Effector memory CD8-positive, alpha-beta T cell (primary cell): ENCODE results near the gene HPCAL4.

Experiments used
- ATAC-seq: fragments of 150-1000 bp; cut with Tn5 transposase; replicated peaks from 2 replicates; pipeline ENCODE4 v1.10.0; 2021; ENCODE audit warnings: mild to moderate bottlenecking, moderate library complexity
- DNase-seq, 3 experiments: peaks; one replicate each; pipeline ENCODE4 v3.0.0; 2021
- H3K27ac Mint-ChIP-seq, 2 donors: one replicate each; pipeline ENCODE4 v1.8.0; 2022; ENCODE audit warnings: mild to moderate bottlenecking in 2 of 2, mixed read lengths in 2 of 2, moderate library complexity in 2 of 2
- H3K27me3 Mint-ChIP-seq, 2 donors: one replicate each; pipeline ENCODE4 v1.8.0; 2022; ENCODE audit warnings: mixed read lengths in 2 of 2
- H3K36me3 Mint-ChIP-seq: one replicate; pipeline ENCODE4 v1.8.0; 2022; ENCODE audit warnings: mild to moderate bottlenecking, moderate library complexity, mixed read lengths; ENCODE audit not compliant: insufficient read depth
- H3K4me1 Mint-ChIP-seq, 2 donors: one replicate each; pipeline ENCODE4 v1.8.0; 2022; ENCODE audit warnings: low read depth in 2 of 2, mixed read lengths in 2 of 2
- H3K4me3 Mint-ChIP-seq, 2 donors: one replicate each; pipeline ENCODE4 v1.8.0; 2022; ENCODE audit warnings: mild to moderate bottlenecking in 2 of 2, mixed read lengths in 2 of 2, moderate library complexity in 2 of 2
- H3K9me3 Mint-ChIP-seq, 2 donors: one replicate each; pipeline ENCODE4 v1.8.0; 2022; ENCODE audit warnings: mixed read lengths in 2 of 2

The HPCAL4 gene

DNA sequence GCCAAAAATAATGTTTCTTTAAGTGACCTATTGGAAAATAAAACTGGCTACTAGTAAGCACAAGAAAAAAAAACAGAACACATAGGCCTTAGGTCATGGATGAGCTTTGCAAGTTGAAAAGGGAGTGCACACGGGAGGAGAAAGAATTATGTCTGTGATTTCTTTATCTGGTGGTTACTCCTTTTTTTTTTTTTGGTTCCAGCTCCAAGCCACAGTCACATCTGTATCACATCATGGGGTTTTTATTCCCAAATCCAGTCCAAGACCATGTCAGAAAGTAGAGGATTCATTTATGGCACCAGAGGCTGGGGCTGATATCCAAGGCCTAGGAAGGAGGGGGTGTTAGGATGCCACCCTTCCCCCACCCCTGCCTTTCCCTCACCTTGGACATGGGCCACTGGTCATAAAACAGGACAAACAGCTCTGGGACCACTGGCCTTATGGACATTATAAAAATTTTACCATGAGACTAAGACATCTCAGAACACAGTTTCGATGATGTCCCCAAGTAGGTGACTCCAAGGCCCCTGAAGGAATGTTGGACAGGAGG, 41.5 kb downstream of the HPCAL4 start:
- H3K9me3 Mint-ChIP-seq = no peaks in the 10 kb centered on the region
- H3K4me1 Mint-ChIP-seq = peaks cover 0 to 4% of the 10 kb centered on the region in 2 donors
- no peaks in the 10 kb centered on the region for H3K36me3 Mint-ChIP-seq
- ATAC-seq (no peak), DNase-seq (no peak)
- H3K27ac Mint-ChIP-seq = no peak overlapping the region
- no peak overlapping the region for H3K4me3 Mint-ChIP-seq
- H3K27me3 Mint-ChIP-seq = peaks cover 0 to 12% of the 10 kb centered on the region in 2 donors

DNA sequence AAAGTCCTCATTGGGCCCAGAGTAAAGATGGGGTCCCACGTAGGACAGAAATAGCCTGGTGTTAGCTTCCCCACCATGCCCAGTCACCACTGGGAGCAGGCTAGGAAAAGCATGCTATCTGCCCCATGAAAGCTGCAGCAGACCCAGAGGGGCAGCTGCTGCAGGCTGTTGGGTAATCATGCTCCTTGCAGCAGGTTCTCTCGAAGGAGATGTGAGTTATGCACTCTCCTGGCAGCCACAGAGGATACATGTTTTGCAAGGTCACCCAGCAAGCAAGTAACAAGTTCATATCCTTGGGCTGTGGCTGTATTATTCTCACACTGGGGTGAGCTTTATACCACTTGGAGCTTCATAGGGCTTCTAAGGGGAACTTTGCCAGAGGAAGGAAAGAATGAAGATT, 42.7 kb downstream of the HPCAL4 start:
- Mint-ChIP-seq H3K27ac (no peak overlapping the region), H3K36me3 (no peaks in the 10 kb centered on the region), H3K4me3 (no peak overlapping the region), H3K4me1 (peaks cover 0 to 3% of the 10 kb centered on the region in 2 donors), H3K27me3 (peaks cover 0 to 4% of the 10 kb centered on the region in 2 donors), H3K9me3 (no peaks in the 10 kb centered on the region)
- ATAC-seq (no peak), DNase-seq (no peak)

DNA sequence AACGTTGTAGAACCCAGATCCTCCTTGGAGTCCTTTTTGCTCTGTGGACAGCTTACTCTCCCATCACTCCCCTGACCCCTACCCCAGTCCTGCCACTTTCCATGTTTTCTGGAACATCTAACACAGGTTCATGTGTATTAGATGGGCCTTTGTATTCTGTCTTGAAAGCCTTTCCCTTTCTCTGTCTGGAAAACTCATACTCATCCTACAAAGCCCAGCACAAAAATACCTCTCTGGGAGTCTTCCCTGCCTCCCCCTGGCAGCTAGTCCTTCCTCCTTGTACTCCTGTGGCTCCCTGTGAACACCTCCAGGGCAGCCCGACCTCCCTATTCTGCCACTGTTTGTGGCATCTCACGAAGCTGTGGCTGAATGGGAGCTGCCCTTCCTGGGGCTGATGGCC, 44.0 kb downstream of the HPCAL4 start:
- no peak overlapping the region for H3K27ac Mint-ChIP-seq
- no peak overlapping the region for H3K4me3 Mint-ChIP-seq

DNA sequence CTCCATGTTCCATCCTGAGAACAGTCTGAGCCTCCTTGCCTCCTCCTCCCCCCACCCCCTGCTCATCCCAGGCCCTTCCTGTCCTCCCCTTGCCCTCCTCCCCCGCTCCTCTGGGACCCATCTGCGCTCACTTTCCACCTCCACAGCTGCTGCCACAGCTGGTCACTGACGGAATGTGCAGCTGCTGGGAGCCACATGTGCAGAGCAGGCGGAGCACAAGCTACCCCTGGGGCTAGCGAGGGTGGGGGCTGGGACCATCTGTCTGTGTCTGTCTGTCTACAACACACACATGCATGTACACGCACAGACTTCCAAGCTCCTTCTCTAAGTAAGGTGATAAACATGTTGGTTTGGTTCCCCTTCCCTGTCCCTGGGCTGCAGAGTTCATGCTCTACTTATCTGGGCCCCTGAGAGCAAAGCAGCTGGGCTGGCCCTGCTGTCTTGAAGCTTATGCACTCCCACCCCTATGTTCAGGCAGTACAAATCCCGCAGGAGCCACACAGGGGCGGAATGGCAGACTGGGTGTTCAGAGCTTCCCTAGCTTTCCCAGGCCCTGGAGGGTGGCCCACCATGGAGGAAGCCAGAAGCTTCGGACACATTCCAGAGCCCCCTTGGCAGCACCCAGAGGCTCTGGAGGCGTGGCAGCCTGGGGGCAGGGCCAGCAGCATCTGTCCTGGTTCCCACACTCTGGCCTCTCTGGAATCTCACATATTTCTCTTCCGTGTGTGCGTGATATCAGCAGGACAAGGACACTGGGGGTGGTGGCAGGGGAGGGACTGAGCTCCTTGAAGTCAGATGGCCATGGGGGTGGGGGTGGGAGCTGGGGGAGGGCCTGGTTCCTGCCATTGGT, 44.8 kb downstream of the HPCAL4 start:
- Mint-ChIP-seq H3K27ac (no peak overlapping the region), H3K4me3 (no peak overlapping the region), H3K27me3 (peaks cover 0 to 11% of the 10 kb centered on the region in 2 donors)

More for the DNA sequence above, 44.0 kb downstream of the HPCAL4 start:
- Mint-ChIP-seq H3K4me1 (no peaks in the 10 kb centered on the region), H3K9me3 (no peaks in the 10 kb centered on the region), H3K36me3 (no peaks in the 10 kb centered on the region), H3K27me3 (peaks cover 0 to 11% of the 10 kb centered on the region in 2 donors)
- DNase-seq (no peak), ATAC-seq (no peak)

DNA sequence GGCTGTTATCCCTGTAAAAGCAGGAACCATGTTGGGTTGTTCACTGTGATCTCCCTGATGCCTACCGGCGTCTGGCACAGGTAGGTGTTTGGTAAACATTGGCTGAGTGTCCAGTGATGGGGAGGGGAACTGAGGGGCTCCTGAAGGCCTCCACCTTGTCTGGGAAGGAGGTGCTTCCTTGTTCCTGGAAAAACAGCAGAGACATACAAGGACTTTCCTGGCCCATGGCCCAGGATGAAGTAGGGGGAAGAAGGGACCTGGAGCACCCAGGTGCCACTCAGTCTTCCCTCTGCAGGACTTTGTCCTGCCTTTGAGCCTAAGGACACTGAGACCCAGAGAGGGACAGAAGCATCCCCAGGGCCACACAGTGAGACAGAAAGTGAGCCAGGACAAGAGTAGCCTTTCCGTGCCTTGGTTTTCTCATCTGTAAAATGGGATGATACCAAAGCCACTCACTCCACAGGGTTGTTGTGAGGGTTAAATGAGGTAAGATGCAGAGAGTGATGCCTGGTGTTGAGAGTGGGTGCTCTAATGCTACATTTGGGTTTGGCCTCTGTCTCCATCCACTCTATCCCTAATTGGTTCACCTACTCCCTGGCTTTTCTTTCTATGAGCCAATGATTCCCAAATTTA, 45.7 kb downstream of the HPCAL4 start:
- ATAC-seq = no peak
- H3K9me3 Mint-ChIP-seq = no peaks in the 10 kb centered on the region
- no peak overlapping the region for H3K27ac Mint-ChIP-seq

More for the DNA sequence above, 44.8 kb downstream of the HPCAL4 start:
- DNase-seq (no peak), ATAC-seq (no peak)
- H3K36me3 Mint-ChIP-seq = no peaks in the 10 kb centered on the region
- no peaks in the 10 kb centered on the region for H3K9me3 Mint-ChIP-seq
- no peaks in the 10 kb centered on the region for H3K4me1 Mint-ChIP-seq

DNA sequence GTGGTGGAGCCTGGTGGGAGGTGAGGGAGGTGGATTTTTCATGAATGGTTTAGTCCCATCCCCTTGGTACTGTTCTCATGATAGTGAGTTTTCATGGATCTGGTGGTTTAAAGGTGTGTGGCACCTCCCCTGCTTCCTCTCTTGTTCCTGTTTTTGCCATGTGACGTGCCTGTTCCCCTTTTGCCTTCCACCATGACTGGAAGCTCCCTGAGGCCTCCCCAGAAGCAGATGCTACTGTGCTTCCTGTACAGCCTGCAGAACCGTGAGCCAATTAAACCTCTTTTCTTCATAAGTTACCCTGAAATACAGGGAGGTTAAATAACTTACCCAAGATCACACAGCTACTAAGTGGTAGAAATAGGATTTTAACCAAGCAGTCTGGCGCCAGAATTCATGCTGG, 47.5 kb downstream of the HPCAL4 start:
- Mint-ChIP-seq H3K27me3 (peaks cover 6 to 27% of the 10 kb centered on the region in 2 donors), H3K9me3 (no peaks in the 10 kb centered on the region), H3K36me3 (no peaks in the 10 kb centered on the region), H3K4me1 (peaks cover 0 to 5% of the 10 kb centered on the region in 2 donors), H3K4me3 (no peak overlapping the region), H3K27ac (no peak overlapping the region)
- DNase-seq (no peak), ATAC-seq (no peak)

More for the DNA sequence above, 45.7 kb downstream of the HPCAL4 start:
- H3K36me3 Mint-ChIP-seq = no peaks in the 10 kb centered on the region
- H3K4me1 Mint-ChIP-seq = no peaks in the 10 kb centered on the region
- H3K27me3 Mint-ChIP-seq = peaks cover 5 to 18% of the 10 kb centered on the region in 2 donors
- H3K4me3 Mint-ChIP-seq = no peak overlapping the region
- DNase-seq = no peak

DNA sequence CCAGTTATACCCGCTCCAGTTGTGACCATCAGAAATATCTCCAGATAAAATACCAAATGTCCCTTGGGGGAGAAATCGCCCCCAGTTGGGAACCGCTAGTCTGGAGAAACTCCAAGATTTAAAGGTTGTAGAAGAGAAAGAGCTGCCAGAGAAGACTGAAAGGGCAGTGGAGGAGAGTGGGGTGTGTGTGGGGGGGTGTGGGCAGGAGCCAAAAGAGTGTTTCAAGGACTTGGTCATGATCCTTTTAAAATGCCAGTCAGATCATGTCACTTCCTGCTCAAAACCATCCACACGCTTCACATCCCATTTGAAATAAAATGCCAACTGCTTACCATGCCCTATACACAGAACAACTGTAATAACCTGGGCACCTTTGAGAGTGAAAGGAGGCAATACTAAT, 48.4 kb downstream of the HPCAL4 start:
- ATAC-seq = no peak
- Mint-ChIP-seq H3K4me1 (peaks cover 0 to 5% of the 10 kb centered on the region in 2 donors), H3K27ac (no peak overlapping the region), H3K9me3 (no peaks in the 10 kb centered on the region), H3K36me3 (no peaks in the 10 kb centered on the region), H3K4me3 (no peak overlapping the region), H3K27me3 (peaks cover 13 to 36% of the 10 kb centered on the region in 2 donors)
- no peak for DNase-seq

DNA sequence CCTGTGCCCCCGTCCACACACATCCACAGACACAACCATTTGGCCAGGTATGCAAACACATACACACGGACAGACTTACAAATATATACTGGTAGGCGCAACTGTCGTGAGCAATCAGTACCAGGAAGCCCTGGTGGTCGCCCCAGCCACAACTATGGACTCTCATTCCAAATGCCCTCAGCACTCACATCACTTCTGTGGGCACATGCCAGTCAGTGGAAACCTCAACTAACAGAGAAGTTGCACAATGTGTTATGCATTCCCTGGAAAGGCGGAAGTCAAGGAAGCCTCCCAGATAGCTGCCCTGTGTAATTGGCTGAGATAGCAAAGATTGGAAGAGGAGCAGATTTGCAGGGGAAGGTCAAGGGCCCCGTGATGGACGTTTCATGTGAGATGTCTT, 50.4 kb downstream of the HPCAL4 start:
- Mint-ChIP-seq H3K27ac (no peak overlapping the region), H3K27me3 (peaks cover 28 to 56% of the 10 kb centered on the region in 2 donors), H3K36me3 (no peaks in the 10 kb centered on the region), H3K4me3 (peak overlapping the region in 1 of 2 donors; percentile 41), H3K9me3 (no peaks in the 10 kb centered on the region), H3K4me1 (peaks cover 0 to 5% of the 10 kb centered on the region in 2 donors)
- no peak for ATAC-seq
- no peak for DNase-seq

DNA sequence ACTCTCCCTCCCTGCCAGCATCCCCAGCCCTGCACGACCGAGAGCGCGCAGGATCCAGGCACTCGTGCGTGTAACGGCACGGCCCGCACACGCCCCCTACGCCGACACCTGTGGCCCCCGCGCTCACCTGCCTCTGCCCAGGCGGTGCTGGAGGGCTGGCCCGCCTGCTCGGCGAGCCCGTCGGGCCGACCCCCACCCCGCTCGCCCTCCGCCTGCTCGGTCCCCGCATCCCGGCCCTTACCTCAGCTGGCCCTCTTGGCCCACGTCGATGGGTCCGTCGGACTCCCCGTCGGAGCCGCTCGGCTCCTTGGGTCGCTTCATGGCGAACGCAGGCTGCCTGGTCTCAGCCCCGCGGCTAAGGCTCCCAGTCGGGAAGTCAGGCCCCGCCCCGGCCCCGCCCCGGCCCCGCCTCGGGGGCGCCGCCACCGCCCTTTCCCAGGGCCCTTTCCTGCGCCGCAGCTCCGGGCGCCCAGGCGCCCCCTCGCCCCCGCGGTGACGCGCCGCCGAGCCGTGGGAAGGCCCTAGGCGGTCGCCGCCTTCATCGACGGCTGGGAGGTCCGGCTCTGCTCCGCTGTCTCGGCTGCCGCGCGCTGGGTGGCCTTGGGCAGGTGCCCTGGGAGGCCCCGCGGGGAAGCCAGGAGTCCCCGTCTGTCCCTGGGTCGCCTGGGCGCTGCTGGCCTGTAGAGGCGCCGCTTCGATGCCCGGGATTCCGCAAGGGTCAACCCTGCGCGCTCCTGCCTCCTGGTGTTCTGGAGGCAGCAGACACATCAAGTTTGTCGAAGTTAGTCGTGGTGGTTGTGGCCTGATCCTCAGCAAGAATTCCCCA, 51.7 kb downstream of the HPCAL4 start, which contains the start of gene HEYL:
Gene HEYL (minus strand): TSS at position 339 of the 826 bp plus-strand sequence. CDS start 18 bp downstream, at position 321.
- H3K4me1 Mint-ChIP-seq = peaks cover 0 to 5% of the 10 kb centered on the region in 2 donors
- H3K9me3 Mint-ChIP-seq = no peaks in the 10 kb centered on the region
- no peak within 1 kb of the TSS for H3K27ac Mint-ChIP-seq
- H3K36me3 Mint-ChIP-seq = no peaks in the 10 kb centered on the region
- ATAC-seq (peak; percentile 67), DNase-seq (peak; percentile 6 to 21 (median 20))
- H3K27me3 Mint-ChIP-seq = peaks cover 33 to 69% of the 10 kb centered on the region in 2 donors
- peak within 1 kb of the TSS; percentile 41 to 47 for H3K4me3 Mint-ChIP-seq

DNA sequence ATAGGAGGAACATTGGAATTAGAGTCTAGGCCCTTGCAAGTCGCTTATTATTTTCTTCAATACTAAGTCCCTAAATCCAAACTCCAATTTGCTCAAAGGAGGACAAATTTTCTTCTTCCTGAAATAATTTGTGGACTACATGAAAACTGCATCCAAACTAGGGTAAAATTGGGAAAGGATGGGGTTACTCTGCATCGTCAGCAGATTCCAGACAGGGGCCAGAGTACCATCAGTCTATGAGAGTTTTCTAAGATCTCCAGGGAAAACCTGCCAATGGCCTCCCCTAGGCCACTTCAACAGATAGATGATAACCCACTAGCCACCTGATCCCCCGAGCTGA, 52.3 kb downstream of the HPCAL4 start:
- ATAC-seq (no peak), DNase-seq (no peak)
- no peaks in the 10 kb centered on the region for H3K9me3 Mint-ChIP-seq
- peak overlapping the region in 1 of 2 donors; percentile 5 for H3K4me3 Mint-ChIP-seq
- H3K27ac Mint-ChIP-seq = no peak overlapping the region
- H3K27me3 Mint-ChIP-seq = peaks cover 33 to 75% of the 10 kb centered on the region in 2 donors
- peaks cover 0 to 5% of the 10 kb centered on the region in 2 donors for H3K4me1 Mint-ChIP-seq
- no peaks in the 10 kb centered on the region for H3K36me3 Mint-ChIP-seq

DNA sequence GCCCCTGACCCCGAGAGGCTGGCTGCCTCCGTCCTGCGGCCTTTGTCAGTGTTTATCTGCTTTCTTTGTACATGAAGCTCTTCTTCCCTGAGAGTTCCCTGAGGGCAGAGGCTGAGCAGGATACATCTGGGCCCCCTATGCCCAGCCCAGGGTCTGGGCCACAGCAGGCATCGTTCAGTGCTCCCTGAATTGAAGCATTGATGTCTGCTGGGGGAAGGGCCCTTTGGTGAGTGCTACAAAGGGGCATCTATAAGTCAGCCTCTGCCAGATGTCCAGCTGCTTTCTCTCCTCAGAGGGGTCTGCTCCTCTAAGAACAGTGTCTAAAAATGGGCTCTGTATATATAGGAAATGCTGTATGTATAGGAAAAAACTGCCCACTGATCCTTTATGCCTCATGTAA, 53.9 kb downstream of the HPCAL4 start:
- Mint-ChIP-seq H3K36me3 (no peaks in the 10 kb centered on the region), H3K27me3 (peaks cover 33 to 73% of the 10 kb centered on the region in 2 donors), H3K4me1 (peaks cover 0 to 5% of the 10 kb centered on the region in 2 donors), H3K27ac (no peak overlapping the region), H3K9me3 (no peaks in the 10 kb centered on the region), H3K4me3 (no peak overlapping the region)
- no peak for DNase-seq
- no peak for ATAC-seq

DNA sequence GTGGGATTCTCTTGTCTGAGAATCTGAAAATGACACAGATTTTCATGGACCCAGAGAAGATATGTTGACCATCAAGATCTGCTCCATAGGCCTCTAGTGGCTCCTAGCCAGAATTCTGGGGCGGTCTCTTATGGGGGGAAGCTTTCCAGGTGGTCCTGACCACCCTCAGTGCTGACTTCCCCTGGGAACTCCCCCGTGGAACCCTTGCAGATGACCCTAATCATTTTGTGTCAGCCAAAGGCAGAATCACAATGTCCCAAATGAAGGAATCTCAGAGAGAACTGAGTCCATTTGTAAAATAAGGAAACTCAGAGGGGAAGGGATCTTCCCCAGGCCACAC, 55.4 kb downstream of the HPCAL4 start:
- DNase-seq (no peak), ATAC-seq (no peak)
- Mint-ChIP-seq H3K4me1 (peaks cover 0 to 5% of the 10 kb centered on the region in 2 donors), H3K9me3 (no peaks in the 10 kb centered on the region), H3K4me3 (no peak overlapping the region), H3K27me3 (peaks cover 32 to 83% of the 10 kb centered on the region in 2 donors), H3K27ac (no peak overlapping the region), H3K36me3 (no peaks in the 10 kb centered on the region)

DNA sequence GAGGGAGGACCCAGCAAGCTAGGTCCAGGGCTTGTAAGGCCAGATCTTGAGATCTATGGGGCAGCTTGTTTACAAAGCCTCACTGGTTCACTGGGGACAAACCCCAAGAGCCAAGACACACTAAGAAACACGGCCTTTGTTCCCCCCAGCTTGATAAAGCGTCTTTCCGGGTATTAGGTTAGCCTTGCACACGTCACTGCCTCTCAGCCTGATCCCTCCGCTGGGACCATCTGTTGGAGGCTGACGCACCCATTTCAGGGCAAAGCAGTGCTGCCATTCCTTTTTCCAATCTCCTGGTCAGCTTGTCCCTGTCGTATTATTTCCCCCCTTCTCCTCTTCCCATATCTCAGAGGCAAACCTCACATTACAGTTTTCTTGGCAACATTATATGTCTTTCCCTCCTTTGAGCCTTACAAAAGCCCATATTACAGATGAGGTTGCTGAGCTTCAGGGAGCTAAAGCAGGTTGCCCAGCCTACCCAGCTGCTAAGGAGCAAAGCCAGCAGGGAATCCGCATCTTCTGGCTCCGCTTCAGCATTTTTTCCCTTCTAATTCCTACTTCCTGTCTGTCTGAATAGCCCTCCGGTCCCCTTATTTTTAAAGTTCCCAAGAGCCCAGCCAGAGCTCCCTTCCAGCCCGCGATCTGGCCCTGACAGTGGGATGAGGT, 55.9 kb downstream of the HPCAL4 start:
- H3K4me3 Mint-ChIP-seq = no peak overlapping the region
- no peak for DNase-seq
- H3K4me1 Mint-ChIP-seq = peaks cover 0 to 5% of the 10 kb centered on the region in 2 donors
- no peaks in the 10 kb centered on the region for H3K36me3 Mint-ChIP-seq
- no peak overlapping the region for H3K27ac Mint-ChIP-seq
- no peaks in the 10 kb centered on the region for H3K9me3 Mint-ChIP-seq
- H3K27me3 Mint-ChIP-seq = peaks cover 27 to 83% of the 10 kb centered on the region in 2 donors
- no peak for ATAC-seq
